Breast epithelium (tissue), 4 donors: ENCODE data around the gene SLC10A7. TPM values are rescaled to one million over a fixed set of nuclear protein-coding genes. Genes with fewer than 3 reads are reported as not detected.

Source experiments
- DNase-seq, 2 donors: peaks; one replicate each; pipeline ENCODE4 v3.0.0-alpha.2; 2019; ENCODE audit warnings: low spot score in 2 of 2
- H3K27ac ChIP-seq, 2 donors: fragments of 200-600 bp; sonication (generic) in 1 of 2; one replicate each; pipeline ENCODE4 v1.5.1; 2016 to 2019; ENCODE audit warnings: mild to moderate bottlenecking in 1 of 2
- H3K27me3 ChIP-seq, 2 donors: fragments of 200-600 bp; sonication (generic) in 1 of 2; one replicate each; pipeline versions ENCODE4 v1.5.1 to v1.6.0; 2017 to 2019; ENCODE audit warnings: control low read depth in 1 of 2, mild to moderate bottlenecking in 1 of 2
- H3K36me3 ChIP-seq: fragments of 200-600 bp; one replicate; pipeline ENCODE4 v1.5.1; 2019
- H3K4me1 ChIP-seq, 2 donors: fragments of 200-600 bp; sonication (generic); one replicate each; pipeline ENCODE4 v1.5.1; 2016 to 2019; ENCODE audit warnings: control low read depth in 1 of 2
- H3K4me3 ChIP-seq, 3 donors: fragments of 200-600 bp; sonication (generic); 1 replicate in 2 of 3; 2 replicates in 1 of 3; pipeline ENCODE4 v1.5.1; 2016 to 2019; ENCODE audit warnings: mild to moderate bottlenecking in 3 of 3, moderate library complexity in 2 of 3
- H3K9me3 ChIP-seq, 2 donors: fragments of 200-600 bp; sonication (generic) in 1 of 2; one replicate each; pipeline ENCODE4 v1.5.1; 2016 to 2019; ENCODE audit warnings: control low read depth in 1 of 2
- POLR2A ChIP-seq: fragments of 450-650 bp; IDR thresholded peaks from one replicate; pipeline ENCODE4 v1.6.1; 2016; ENCODE audit warnings: antibody characterized with exemption, mild to moderate bottlenecking, moderate library complexity
- POLR2AphosphoS5 ChIP-seq, 3 donors: sonication (generic); formaldehyde crosslinking; IDR thresholded peaks; one replicate each; pipeline ENCODE4 v1.6.1; 2017; ENCODE audit warnings: antibody characterized with exemption in 3 of 3
- intact Hi-C: fragments of 100-400 bp; cut with DNase I; formaldehyde crosslinking; loops from one replicate; pipeline ENCODE4 v1.15.1; 2023; ENCODE audit warnings: low total_unique reads
- total RNA-seq, 3 donors: library from RNA; depleted of rRNA; stranded (reverse); fragments of >200 nt; gene quantifications; one replicate each; pipeline ENCODE4 v1.1.0, GENCODE V29; 2016
- TF ChIP-seq, protein P1 (sequence below), 3 donors: fragments of 450-650 bp; IDR thresholded peaks; one replicate each; pipeline ENCODE4 v1.5.1; 2016 to 2017; ENCODE audit warnings: antibody characterized with exemption in 3 of 3, mild to moderate bottlenecking in 3 of 3, moderate library complexity in 3 of 3

The SLC10A7 gene
- total RNA-seq, 3 donors from 2014 or later: 11.7 to 25.8 (median 17.0) TPM

DNA sequence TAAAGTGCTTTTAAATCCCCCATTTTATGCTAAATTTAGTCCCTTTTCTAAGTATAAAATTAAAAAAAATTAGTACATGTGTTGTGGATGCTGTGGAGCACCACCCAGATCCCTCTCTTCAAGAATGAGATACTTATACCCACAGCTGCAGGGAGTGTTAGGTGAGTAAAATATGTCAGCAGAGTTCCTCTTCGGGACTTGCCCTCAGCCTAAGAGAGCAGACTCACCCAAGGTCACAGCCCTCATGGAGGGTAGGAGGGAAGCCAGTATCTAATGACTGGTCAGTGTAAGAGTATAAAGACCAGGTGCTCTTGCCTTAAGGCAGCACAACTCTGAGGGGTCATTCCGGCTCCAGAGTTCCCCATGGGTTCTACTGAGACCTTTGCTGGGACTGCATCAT, 218.9 kb downstream of the SLC10A7 start:
- Histone ChIP-seq H3K27me3 (no peaks in the 10 kb centered on the region), H3K4me3 (no peak overlapping the region), H3K9me3 (no peaks in the 10 kb centered on the region), H3K4me1 (no peaks in the 10 kb centered on the region), H3K36me3 (no peaks in the 10 kb centered on the region), H3K27ac (no peak overlapping the region)
- intact Hi-C loops: no loop called here
- TF ChIP-seq POLR2AphosphoS5 (IDR thresholded peaks at IDR 0.05) (no peak), POLR2A (no peak)
- TF ChIP-seq, protein P1, sequence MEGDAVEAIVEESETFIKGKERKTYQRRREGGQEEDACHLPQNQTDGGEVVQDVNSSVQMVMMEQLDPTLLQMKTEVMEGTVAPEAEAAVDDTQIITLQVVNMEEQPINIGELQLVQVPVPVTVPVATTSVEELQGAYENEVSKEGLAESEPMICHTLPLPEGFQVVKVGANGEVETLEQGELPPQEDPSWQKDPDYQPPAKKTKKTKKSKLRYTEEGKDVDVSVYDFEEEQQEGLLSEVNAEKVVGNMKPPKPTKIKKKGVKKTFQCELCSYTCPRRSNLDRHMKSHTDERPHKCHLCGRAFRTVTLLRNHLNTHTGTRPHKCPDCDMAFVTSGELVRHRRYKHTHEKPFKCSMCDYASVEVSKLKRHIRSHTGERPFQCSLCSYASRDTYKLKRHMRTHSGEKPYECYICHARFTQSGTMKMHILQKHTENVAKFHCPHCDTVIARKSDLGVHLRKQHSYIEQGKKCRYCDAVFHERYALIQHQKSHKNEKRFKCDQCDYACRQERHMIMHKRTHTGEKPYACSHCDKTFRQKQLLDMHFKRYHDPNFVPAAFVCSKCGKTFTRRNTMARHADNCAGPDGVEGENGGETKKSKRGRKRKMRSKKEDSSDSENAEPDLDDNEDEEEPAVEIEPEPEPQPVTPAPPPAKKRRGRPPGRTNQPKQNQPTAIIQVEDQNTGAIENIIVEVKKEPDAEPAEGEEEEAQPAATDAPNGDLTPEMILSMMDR (IDR thresholded peaks at IDR 0.05): no peak
- no peak for DNase-seq

GRCh38 chr4:146299607-146300006, 222.1 kb downstream of the SLC10A7 start:
- no peak for DNase-seq
- no peaks in the 10 kb centered on the region for H3K4me1 ChIP-seq
- no peaks in the 10 kb centered on the region for H3K9me3 ChIP-seq
- no peaks in the 10 kb centered on the region for H3K27me3 ChIP-seq
- H3K27ac ChIP-seq: no peak overlapping the region
- no peaks in the 10 kb centered on the region for H3K36me3 ChIP-seq
- no peak overlapping the region for H3K4me3 ChIP-seq
- TF ChIP-seq POLR2A (no peak), POLR2AphosphoS5 (IDR thresholded peaks at IDR 0.05) (no peak)
- TF ChIP-seq, protein P1 (IDR thresholded peaks at IDR 0.05): no peak
- intact Hi-C loops: no loop called here

- Histone ChIP-seq H3K4me3 (no peak overlapping the region), H3K9me3 (no peaks in the 10 kb centered on the region), H3K36me3 (no peaks in the 10 kb centered on the region), H3K27ac (no peak overlapping the region), H3K4me1 (no peaks in the 10 kb centered on the region), H3K27me3 (no peaks in the 10 kb centered on the region)
- DNase-seq: no peak
- TF ChIP-seq POLR2AphosphoS5 (IDR thresholded peaks at IDR 0.05) (no peak), POLR2A (no peak)
- TF ChIP-seq, protein P1 (IDR thresholded peaks at IDR 0.05): no peak
- intact Hi-C loops: no loop called here
These were observed 227.0 kb downstream of the SLC10A7 start for GRCh38 chr4:146294776-146295175.

GRCh38 chr4:146292508-146292907, 229.2 kb downstream of the SLC10A7 start:
- TF ChIP-seq, protein P1 (IDR thresholded peaks at IDR 0.05): no peak
- TF ChIP-seq POLR2AphosphoS5 (IDR thresholded peaks at IDR 0.05) (no peak), POLR2A (no peak)
- no peaks in the 10 kb centered on the region for H3K36me3 ChIP-seq
- intact Hi-C loops: no loop called here

GRCh38 chr4:146291313-146291712, 230.4 kb downstream of the SLC10A7 start:
- Histone ChIP-seq H3K4me1 (no peaks in the 10 kb centered on the region), H3K4me3 (no peak overlapping the region), H3K27ac (no peak overlapping the region), H3K36me3 (no peaks in the 10 kb centered on the region), H3K27me3 (no peaks in the 10 kb centered on the region), H3K9me3 (no peaks in the 10 kb centered on the region)
- intact Hi-C loops: no loop called here
- TF ChIP-seq POLR2A: no peak
- TF ChIP-seq, protein P1 (IDR thresholded peaks at IDR 0.05): no peak
- no peak for DNase-seq

More at GRCh38 chr4:146292508-146292907, 229.2 kb downstream of the SLC10A7 start:
- Histone ChIP-seq H3K4me1 (no peaks in the 10 kb centered on the region), H3K4me3 (no peak overlapping the region), H3K9me3 (no peaks in the 10 kb centered on the region), H3K27ac (no peak overlapping the region), H3K27me3 (no peaks in the 10 kb centered on the region)
- DNase-seq: no peak
